ENCODE measurements around the gene BTD. TPM values are rescaled to one million over a fixed set of nuclear protein-coding genes. Genes with fewer than 3 reads are reported as not detected.

The BTD gene
- total and polyA plus RNA-seq, 4 donors = 45.8 to 78.1 (median 47.8) TPM

DNA sequence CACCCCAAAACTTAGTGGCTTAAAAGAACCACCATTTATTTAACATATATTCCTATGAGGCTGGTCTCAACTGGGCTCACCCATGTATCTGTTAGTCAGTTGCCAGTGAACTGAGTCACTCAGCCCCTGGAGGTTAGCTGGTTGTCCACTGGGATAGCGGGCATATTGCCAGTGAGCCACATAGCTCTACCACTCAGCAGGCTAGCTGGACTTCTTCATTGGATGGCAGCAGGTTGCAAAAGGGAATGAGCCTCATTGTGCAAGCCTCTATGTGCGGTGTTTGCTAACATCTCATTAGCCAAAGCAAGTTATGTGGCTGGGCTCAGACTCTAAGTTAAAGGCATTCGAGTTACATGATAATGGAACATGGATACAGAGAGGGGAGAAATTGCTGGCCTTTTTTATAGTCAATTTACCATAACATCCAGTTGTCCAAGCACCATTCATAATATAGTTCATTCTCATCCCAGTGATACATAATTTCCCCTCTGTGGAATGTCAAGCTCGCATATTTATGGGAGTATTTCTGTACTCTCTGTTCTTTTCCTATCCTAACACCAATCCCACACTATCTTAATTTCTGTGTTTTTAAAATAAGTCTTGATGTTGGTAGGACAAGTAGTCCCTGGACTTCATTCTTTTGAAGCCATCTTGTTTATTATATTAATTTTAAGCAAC is 8.7 kb downstream of the BTD start:
- Histone ChIP-seq H3K36me3 (ENCODE audit: control insufficient read depth in 4 of 4, insufficient read depth in 3 of 4, low read depth in 1 of 4, low read length in 3 of 4) (no peaks in the 10 kb centered on the region), H3K9me3 (ENCODE audit: control insufficient read depth in 4 of 4, low read length in 3 of 4) (no peaks in the 10 kb centered on the region), H3K9ac (ENCODE audit: low read depth in 1 of 2, low read length in 2 of 2) (no peak overlapping the region), H3K4me3 (ENCODE audit: low read depth in 1 of 3, low read length in 3 of 3) (no peak overlapping the region), H3K27me3 (ENCODE audit: control insufficient read depth in 4 of 4, insufficient read depth in 4 of 4, low read length in 3 of 4) (no peaks in the 10 kb centered on the region), H3K4me1 (ENCODE audit: control insufficient read depth in 4 of 4, insufficient read depth in 4 of 4, low read length in 3 of 4) (peaks cover 8 to 65% (median 52%) of the 10 kb centered on the region in 4 donors), H3K27ac (ENCODE audit: low read depth in 1 of 2, low read length in 2 of 2) (peak overlapping the region in 1 of 2 donors; percentile 39)
- DNase-seq (ENCODE audit: low spot score) = no peak
- WGBS = 55% methylated on average over 4 of the region's 4 CpGs
- TF ChIP-seq, protein P1, sequence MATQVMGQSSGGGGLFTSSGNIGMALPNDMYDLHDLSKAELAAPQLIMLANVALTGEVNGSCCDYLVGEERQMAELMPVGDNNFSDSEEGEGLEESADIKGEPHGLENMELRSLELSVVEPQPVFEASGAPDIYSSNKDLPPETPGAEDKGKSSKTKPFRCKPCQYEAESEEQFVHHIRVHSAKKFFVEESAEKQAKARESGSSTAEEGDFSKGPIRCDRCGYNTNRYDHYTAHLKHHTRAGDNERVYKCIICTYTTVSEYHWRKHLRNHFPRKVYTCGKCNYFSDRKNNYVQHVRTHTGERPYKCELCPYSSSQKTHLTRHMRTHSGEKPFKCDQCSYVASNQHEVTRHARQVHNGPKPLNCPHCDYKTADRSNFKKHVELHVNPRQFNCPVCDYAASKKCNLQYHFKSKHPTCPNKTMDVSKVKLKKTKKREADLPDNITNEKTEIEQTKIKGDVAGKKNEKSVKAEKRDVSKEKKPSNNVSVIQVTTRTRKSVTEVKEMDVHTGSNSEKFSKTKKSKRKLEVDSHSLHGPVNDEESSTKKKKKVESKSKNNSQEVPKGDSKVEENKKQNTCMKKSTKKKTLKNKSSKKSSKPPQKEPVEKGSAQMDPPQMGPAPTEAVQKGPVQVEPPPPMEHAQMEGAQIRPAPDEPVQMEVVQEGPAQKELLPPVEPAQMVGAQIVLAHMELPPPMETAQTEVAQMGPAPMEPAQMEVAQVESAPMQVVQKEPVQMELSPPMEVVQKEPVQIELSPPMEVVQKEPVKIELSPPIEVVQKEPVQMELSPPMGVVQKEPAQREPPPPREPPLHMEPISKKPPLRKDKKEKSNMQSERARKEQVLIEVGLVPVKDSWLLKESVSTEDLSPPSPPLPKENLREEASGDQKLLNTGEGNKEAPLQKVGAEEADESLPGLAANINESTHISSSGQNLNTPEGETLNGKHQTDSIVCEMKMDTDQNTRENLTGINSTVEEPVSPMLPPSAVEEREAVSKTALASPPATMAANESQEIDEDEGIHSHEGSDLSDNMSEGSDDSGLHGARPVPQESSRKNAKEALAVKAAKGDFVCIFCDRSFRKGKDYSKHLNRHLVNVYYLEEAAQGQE (IDR thresholded peaks at IDR 0.05) = no peak
- TF ChIP-seq RAD21 (IDR thresholded peaks at IDR 0.05) (peak in 1 of 2 donors; percentile 47), HNF4G (IDR thresholded peaks at IDR 0.05) (peak; percentile 34), HNF4A (conservative IDR thresholded peaks at IDR 0.05) (peak; percentile 65 to 76), FOXA2 (IDR thresholded peaks at IDR 0.05) (peak; percentile 43), SP1 (IDR thresholded peaks at IDR 0.05) (peak; percentile 74), FOXA1 (IDR thresholded peaks at IDR 0.05) (peak; percentile 22), MAX (IDR thresholded peaks at IDR 0.05) (peak; percentile 55), JUND (IDR thresholded peaks at IDR 0.05) (peak in 1 of 2 donors; percentile 60), RXRA (IDR thresholded peaks at IDR 0.05) (peak; percentile 73 to 81), YY1 (IDR thresholded peaks at IDR 0.05) (peak; percentile 77), CTCF (IDR thresholded peaks at IDR 0.05; ENCODE audit: low read depth, low read length, missing input control) (no peak)
- TF ChIP-seq, protein P2, sequence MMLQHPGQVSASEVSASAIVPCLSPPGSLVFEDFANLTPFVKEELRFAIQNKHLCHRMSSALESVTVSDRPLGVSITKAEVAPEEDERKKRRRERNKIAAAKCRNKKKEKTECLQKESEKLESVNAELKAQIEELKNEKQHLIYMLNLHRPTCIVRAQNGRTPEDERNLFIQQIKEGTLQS (IDR thresholded peaks at IDR 0.05) = no peak

DNA sequence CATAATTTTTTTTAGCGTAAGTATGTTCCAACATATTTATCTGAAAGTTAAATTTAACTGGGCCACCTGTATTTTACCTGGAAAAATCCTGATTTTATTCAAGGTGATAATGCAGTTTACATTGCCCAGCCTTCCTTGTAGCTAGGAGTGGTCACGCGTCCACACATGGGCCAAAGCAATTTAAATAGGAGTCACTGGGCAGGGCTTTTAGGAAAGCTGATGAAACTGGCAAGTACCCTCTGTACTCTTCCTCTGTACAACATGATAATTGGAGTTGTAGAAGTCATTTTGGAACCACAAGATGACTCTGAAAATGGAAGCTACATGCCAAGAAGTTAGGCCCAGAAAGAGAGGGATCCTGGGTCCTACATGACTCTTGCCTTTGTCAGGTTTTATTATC is 9.5 kb downstream of the BTD start:
- Histone ChIP-seq H3K36me3 (ENCODE audit: control insufficient read depth in 4 of 4, insufficient read depth in 3 of 4, low read depth in 1 of 4, low read length in 3 of 4) (no peaks in the 10 kb centered on the region), H3K9ac (ENCODE audit: low read depth in 1 of 2, low read length in 2 of 2) (no peak overlapping the region), H3K27ac (ENCODE audit: low read depth in 1 of 2, low read length in 2 of 2) (no peak overlapping the region), H3K4me1 (ENCODE audit: control insufficient read depth in 4 of 4, insufficient read depth in 4 of 4, low read length in 3 of 4) (peaks cover 5 to 57% (median 45%) of the 10 kb centered on the region in 4 donors), H3K4me3 (ENCODE audit: low read depth in 1 of 3, low read length in 3 of 3) (no peak overlapping the region), H3K9me3 (ENCODE audit: control insufficient read depth in 4 of 4, low read length in 3 of 4) (no peaks in the 10 kb centered on the region), H3K27me3 (ENCODE audit: control insufficient read depth in 4 of 4, insufficient read depth in 4 of 4, low read length in 3 of 4) (no peaks in the 10 kb centered on the region)
- no peak for DNase-seq (ENCODE audit: low spot score)
- no peak for TF ChIP-seq FOXA2 (IDR thresholded peaks at IDR 0.05)
- TF ChIP-seq GABPA (IDR thresholded peaks at IDR 0.05 in 1 of 2, conservative IDR thresholded peaks at IDR 0.05 in 1 of 2) = no peak
- TF ChIP-seq HNF4A (conservative IDR thresholded peaks at IDR 0.05) = no peak
- TF ChIP-seq JUND (IDR thresholded peaks at IDR 0.05) = no peak
- no peak for TF ChIP-seq SP1 (IDR thresholded peaks at IDR 0.05)
- WGBS = 92% methylated on average over 3 of the region's 3 CpGs

Data from liver (tissue), 9 donors.